ENCODE measurements around the gene TRAPPC10. TPM values are rescaled to one million over a fixed set of nuclear protein-coding genes. Genes with fewer than 3 reads are reported as not detected.

TRAPPC10 gene
- total RNA-seq, 6 experiments from 2014 or later: 15.4 to 25.6 (median 18.4) TPM

- WGBS (ENCODE audit: insufficient coverage, low coverage, low lambda C conversion rate, missing lambda C conversion rate): 69% methylated on average over 6 of the region's 7 CpGs
- DNase-seq: no peak
- peaks cover 0 to 43% (median 13%) of the 10 kb centered on the region in 4 donors for H3K36me3 ChIP-seq
Measured at GRCh38 chr21:43979654-43980053, 32.5 kb upstream of the TRAPPC10 start.

GRCh38 chr21:43981151-43981870, 30.8 kb upstream of the TRAPPC10 start:
- no peak for ATAC-seq
- intact Hi-C loops (cut with DNase I): loop anchor here in 1 of 2 donors (10.0 kb wide), 1 partner anchor 113 kb away; no protein-coding TSS in a partner anchor
- WGBS (ENCODE audit: insufficient coverage, low coverage, low lambda C conversion rate, missing lambda C conversion rate): no CpG with 5 or more reads among the region's 26 CpGs
- no peak overlapping the region for H3K27ac ChIP-seq
- no peak for TF ChIP-seq CTCF (IDR thresholded peaks at IDR 0.05)
- TF ChIP-seq POLR2A (IDR thresholded peaks at IDR 0.05): no peak
- H3K4me3 ChIP-seq: no peak overlapping the region
- H3K36me3 ChIP-seq: peaks cover 0 to 43% (median 13%) of the 10 kb centered on the region in 4 donors
- no peaks in the 10 kb centered on the region for H3K9me3 ChIP-seq
- no peaks in the 10 kb centered on the region for H3K27me3 ChIP-seq
- DNase-seq: no peak
- H3K4me1 ChIP-seq: no peaks in the 10 kb centered on the region

More at GRCh38 chr21:43979654-43980053, 32.5 kb upstream of the TRAPPC10 start:
- TF ChIP-seq POLR2A (IDR thresholded peaks at IDR 0.05) (no peak), CTCF (IDR thresholded peaks at IDR 0.05) (no peak)
- ATAC-seq: no peak
- Histone ChIP-seq H3K27ac (no peak overlapping the region), H3K27me3 (no peaks in the 10 kb centered on the region), H3K9me3 (no peaks in the 10 kb centered on the region), H3K4me1 (no peaks in the 10 kb centered on the region), H3K4me3 (no peak overlapping the region)
- intact Hi-C loops (cut with DNase I): loop anchor here (5.0 to 10.0 kb wide), 3 partner anchors 115 to 172 kb away; no protein-coding TSS in a partner anchor

GRCh38 chr21:43981871-43982210, 30.3 kb upstream of the TRAPPC10 start:
- DNase-seq: no peak
- H3K36me3 ChIP-seq: peaks cover 0 to 43% (median 13%) of the 10 kb centered on the region in 4 donors

GRCh38 chr21:43982489-43983078, 29.5 kb upstream of the TRAPPC10 start:
- Histone ChIP-seq H3K4me1 (no peaks in the 10 kb centered on the region), H3K36me3 (peaks cover 0 to 41% (median 13%) of the 10 kb centered on the region in 4 donors), H3K27ac (no peak overlapping the region), H3K4me3 (no peak overlapping the region), H3K9me3 (no peaks in the 10 kb centered on the region), H3K27me3 (no peaks in the 10 kb centered on the region)
- no CpG with 5 or more reads among the region's 32 CpGs for WGBS (ENCODE audit: insufficient coverage, low coverage, low lambda C conversion rate, missing lambda C conversion rate)
- intact Hi-C loops (cut with DNase I): loop anchor here in 1 of 2 donors (10.0 kb wide), 1 partner anchor 112 kb away; no protein-coding TSS in a partner anchor
- TF ChIP-seq POLR2A (IDR thresholded peaks at IDR 0.05) (no peak), CTCF (IDR thresholded peaks at IDR 0.05) (no peak)
- ATAC-seq (no peak), DNase-seq (no peak)

More at GRCh38 chr21:43981871-43982210, 30.3 kb upstream of the TRAPPC10 start:
- WGBS (ENCODE audit: insufficient coverage, low coverage, low lambda C conversion rate, missing lambda C conversion rate): 60% methylated on average over 2 of the region's 13 CpGs
- no peaks in the 10 kb centered on the region for H3K4me1 ChIP-seq
- intact Hi-C loops (cut with DNase I): loop anchor here in 1 of 2 donors (10.0 kb wide), 1 partner anchor 113 kb away; no protein-coding TSS in a partner anchor
- H3K27ac ChIP-seq: no peak overlapping the region
- no peak for TF ChIP-seq POLR2A (IDR thresholded peaks at IDR 0.05)
- TF ChIP-seq CTCF (IDR thresholded peaks at IDR 0.05): no peak
- ATAC-seq: no peak
- H3K4me3 ChIP-seq: no peak overlapping the region
- H3K9me3 ChIP-seq: no peaks in the 10 kb centered on the region
- H3K27me3 ChIP-seq: no peaks in the 10 kb centered on the region
